Endometrium (tissue), 2 donors: ENCODE measurements around the gene DKK3.
A peak's percentile ranks its signal among the peaks of the same experiment; 100 is the strongest.

Source experiments
- FAIRE-seq: peaks from 2 replicates; lab custom pipeline; 2012; peaks lifted over from hg19 to GRCh38; lab: Jason Lieb, UNC
- donor health status: control.
- donor health status: control.

DKK3 gene

GRCh38 chr11:11966826-11967668 lies 41.4 kb downstream of the DKK3 start:
- no peak for FAIRE-seq

GRCh38 chr11:11966354-11966741 lies 42.1 kb downstream of the DKK3 start:
- no peak for FAIRE-seq

- no peak for FAIRE-seq
These were observed 42.6 kb downstream of the DKK3 start for GRCh38 chr11:11965656-11966353.

GRCh38 chr11:11965192-11965591 lies 43.2 kb downstream of the DKK3 start:
- FAIRE-seq, result no peak

- FAIRE-seq, result no peak
These were observed 43.7 kb downstream of the DKK3 start for GRCh38 chr11:11964774-11965150.

GRCh38 chr11:11963842-11964773 lies 44.3 kb downstream of the DKK3 start:
- no peak for FAIRE-seq

GRCh38 chr11:11963067-11963466 lies 45.4 kb downstream of the DKK3 start:
- no peak for FAIRE-seq

GRCh38 chr11:11961399-11962028 lies 46.9 kb downstream of the DKK3 start:
- no peak for FAIRE-seq

GRCh38 chr11:11960687-11961086 lies 47.7 kb downstream of the DKK3 start:
- no peak for FAIRE-seq

- FAIRE-seq, result no peak
These were observed 48.8 kb downstream of the DKK3 start for GRCh38 chr11:11959601-11960000.

GRCh38 chr11:11958403-11959231 lies 49.8 kb downstream of the DKK3 start:
- FAIRE-seq, result no peak

GRCh38 chr11:11956006-11956405 lies 52.4 kb downstream of the DKK3 start:
- no peak for FAIRE-seq

- FAIRE-seq, result no peak
These were observed 56.4 kb downstream of the DKK3 start for GRCh38 chr11:11952036-11952435.

- no peak for FAIRE-seq
These were observed 58.9 kb downstream of the DKK3 start for GRCh38 chr11:11949482-11949881.

GRCh38 chr11:11948242-11948947 lies 60.0 kb downstream of the DKK3 start:
- no peak for FAIRE-seq

- no peak for FAIRE-seq
These were observed 60.6 kb downstream of the DKK3 start for GRCh38 chr11:11947825-11948224.

- no peak for FAIRE-seq
These were observed 61.5 kb downstream of the DKK3 start for GRCh38 chr11:11946878-11947277.

GRCh38 chr11:11946180-11946579 lies 62.2 kb downstream of the DKK3 start:
- peak; percentile 4 for FAIRE-seq

- no peak for FAIRE-seq
These were observed 64.0 kb downstream of the DKK3 start for GRCh38 chr11:11944444-11944843.

GRCh38 chr11:11942668-11943067 lies 65.8 kb downstream of the DKK3 start:
- no peak for FAIRE-seq
